B cell (primary cell): ENCODE measurements around the gene ERICH3. TPM values are rescaled to one million over a fixed set of nuclear protein-coding genes. Genes with fewer than 3 reads are reported as not detected.

Experiments
- ATAC-seq: fragments of 200-7000 bp; cut with Tn5 transposase; one replicate; pipeline ENCODE4 v1.10.0; 2021; ENCODE audit warnings: low read depth, mild to moderate bottlenecking, moderate number of reproducible peaks, moderate library complexity
- CTCF ChIA-PET: fragments of 350-600 bp; sonication (Branson Sonifier 250); formaldehyde crosslinking; loops from one replicate; lab custom pipeline; 2021; ENCODE audit warnings: antibody characterized with exemption, inconsistent platforms; lab: Charles Lee
- POLR2A ChIA-PET: fragments of 350-600 bp; sonication (Branson Sonifier 250); formaldehyde crosslinking; loops from one replicate; lab custom pipeline; 2021; ENCODE audit warnings: antibody characterized with exemption; lab: Charles Lee
- DNase-seq: peaks from one replicate; pipeline ENCODE4 v3.0.0; 2013
- H2AFZ ChIP-seq: 2 replicates; pipeline ENCODE4 v1.6.1; 2012; ENCODE audit warnings: mild to moderate bottlenecking, low read depth, low read length; ENCODE audit not compliant: insufficient read depth, poor library complexity, severe bottlenecking
- H3K27ac ChIP-seq, 2 donors: 1 replicate in 1 of 2; 2 replicates in 1 of 2; pipeline ENCODE4 v1.5.1; 2012 to 2013; ENCODE audit warnings: low read length in 2 of 2, mild to moderate bottlenecking in 2 of 2, moderate library complexity in 1 of 2
- H3K27me3 ChIP-seq, 4 experiments: fragments of 200-600 bp in 1 of 4; sonication (generic) in 1 of 4; replicated peaks in 1 of 4; 1 replicate in 2 of 4; 2 replicates in 2 of 4; pipeline versions ENCODE4 v1.6.1 to v1.7.0; 2013 to 2016; ENCODE audit warnings: low read length in 3 of 4, mild to moderate bottlenecking in 2 of 4, mixed read lengths in 1 of 4, moderate library complexity in 1 of 4; ENCODE audit not compliant: insufficient read depth in 4 of 4, control insufficient read depth in 3 of 4; ENCODE audit errors: control extremely low read depth in 1 of 4
- H3K36me3 ChIP-seq, 2 experiments: replicated peaks in 1 of 2; 1 replicate in 1 of 2; 2 replicates in 1 of 2; pipeline versions ENCODE4 v1.6.1 to v1.7.1; 2013; ENCODE audit warnings: low read length in 1 of 2; ENCODE audit not compliant: insufficient read depth in 2 of 2, control insufficient read depth in 1 of 2; ENCODE audit errors: control extremely low read depth in 1 of 2, extremely low read depth in 1 of 2
- H3K4me1 ChIP-seq, 2 donors: fragments of 200-600 bp in 1 of 2; sonication (generic) in 1 of 2; 1 replicate in 1 of 2; 2 replicates in 1 of 2; pipeline versions ENCODE4 v1.5.1 to v1.6.1; 2013 to 2017; ENCODE audit warnings: low read length in 2 of 2; ENCODE audit not compliant: control insufficient read depth in 2 of 2, insufficient read depth in 2 of 2
- H3K4me2 ChIP-seq: replicated peaks from 2 replicates; pipeline ENCODE3; 2012; ENCODE audit warnings: mild to moderate bottlenecking, low read depth, low read length; ENCODE audit not compliant: poor library complexity, severe bottlenecking
- H3K4me3 ChIP-seq, 5 experiments: fragments of 200-600 bp in 1 of 5; sonication (generic) in 1 of 5; 1 replicate in 3 of 5; 2 replicates in 2 of 5; pipeline versions ENCODE4 v1.5.1 to v1.7.0; 2011 to 2016; ENCODE audit warnings: low read length in 4 of 5, mild to moderate bottlenecking in 4 of 5, low read depth in 2 of 5, control low read depth in 1 of 5, moderate library complexity in 1 of 5; ENCODE audit not compliant: insufficient read depth in 1 of 5; ENCODE audit errors: control extremely low read depth in 1 of 5, extremely low read depth in 1 of 5
- H3K79me2 ChIP-seq: fragments of 200-600 bp; sonication (generic); one replicate; pipeline ENCODE4 v1.6.0; 2016; ENCODE audit warnings: low read length; ENCODE audit not compliant: control insufficient read depth, insufficient read depth
- H3K9ac ChIP-seq: fragments of 200-600 bp; sonication (generic); 2 replicates; pipeline ENCODE4 v1.6.1; 2017; ENCODE audit warnings: mild to moderate bottlenecking, low read length, moderate library complexity
- H3K9me3 ChIP-seq, 3 donors: one replicate each; pipeline versions ENCODE4 v1.6.1 to v1.7.1; 2013; ENCODE audit warnings: low read length in 2 of 3; ENCODE audit not compliant: control insufficient read depth in 2 of 3, insufficient read depth in 1 of 3; ENCODE audit errors: control extremely low read depth in 1 of 3
- H4K20me1 ChIP-seq: 2 replicates; pipeline ENCODE4 v1.6.0; 2012; ENCODE audit warnings: mild to moderate bottlenecking, low read length; ENCODE audit not compliant: insufficient read depth, control insufficient read depth, poor library complexity, severe bottlenecking
- H3K27ac Mint-ChIP-seq: one replicate; pipeline ENCODE4 v1.8.0; 2021; ENCODE audit warnings: mixed read lengths
- H3K27me3 Mint-ChIP-seq: one replicate; pipeline ENCODE4 v1.8.0; 2021; ENCODE audit warnings: mixed read lengths
- H3K4me1 Mint-ChIP-seq: one replicate; pipeline ENCODE4 v1.8.0; 2021; ENCODE audit warnings: mixed read lengths
- H3K4me3 Mint-ChIP-seq: one replicate; pipeline ENCODE4 v1.8.0; 2021; ENCODE audit warnings: mixed read lengths
- H3K9me3 Mint-ChIP-seq: one replicate; pipeline ENCODE4 v1.8.0; 2022; ENCODE audit warnings: mixed read lengths; ENCODE audit not compliant: insufficient read depth
- EZH2 ChIP-seq: IDR thresholded peaks from 2 replicates; pipeline ENCODE4 v1.6.1; 2012; ENCODE audit warnings: borderline replicate concordance, low read depth, mild to moderate bottlenecking, moderate library complexity, low read length; ENCODE audit not compliant: insufficient read depth, poor library complexity, severe bottlenecking
- WGBS: methylation state at CpG from one replicate; pipeline ENCODE4 v1.1.5; 2013; ENCODE audit warnings: missing lambda C conversion rate; ENCODE audit not compliant: insufficient coverage; 5-methylcytosine and 5-hydroxymethylcytosine counted together
- intact Hi-C: fragments of 100-400 bp; cut with micrococcal nuclease; formaldehyde crosslinking; loops from one replicate; pipeline ENCODE4 v1.10.0; 2022
- polyA plus RNA-seq: library from polyadenylated mRNA; depleted of rRNA; stranded (reverse); fragments of >200 nt; gene quantifications from 2 replicates; pipeline ENCODE4 v1.2.3, GENCODE V29; 2012
- total RNA-seq, 2 donors: library from RNA; stranded (reverse); fragments of 120-200 nt in 1 of 2; gene quantifications; 1 replicate in 1 of 2; 2 replicates in 1 of 2; pipeline versions ENCODE4 v1.2.3 to v1.2.4, GENCODE V29; 2013 to 2022
- TF ChIP-seq, protein P1 (sequence below): fragments of 200-600 bp; IDR thresholded peaks from one replicate; pipeline ENCODE4 v1.8.0; 2022; ENCODE audit warnings: antibody characterized with exemption, mild to moderate bottlenecking

Gene ERICH3
- total and polyA plus RNA-seq, 2 donors (not counting 1 experiment from before 2014, with no cell fraction given): 0.03 to 0.27 TPM

DNA sequence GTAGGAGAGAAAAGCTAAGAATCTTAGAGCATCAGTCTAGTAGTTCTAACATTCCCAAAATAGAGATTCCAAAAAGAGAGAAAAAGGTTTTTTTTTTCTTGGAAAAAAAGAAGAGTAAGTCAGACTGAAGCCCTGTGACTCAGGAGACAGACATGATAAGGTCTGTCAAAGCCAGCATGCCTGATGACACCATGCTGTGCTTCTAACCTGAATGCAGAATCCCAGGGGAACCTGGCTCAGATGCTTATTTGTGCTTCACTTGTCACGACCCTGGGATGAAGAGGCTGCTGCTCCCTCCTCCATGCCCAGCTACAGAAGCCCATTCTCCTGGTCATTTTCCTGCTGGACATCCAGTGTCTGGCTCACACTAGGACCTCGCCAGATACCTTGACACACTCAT, 44.3 kb downstream of the ERICH3 start:
- DNase-seq: no peak
- ChIA-PET POLR2A (no interaction called here), CTCF (no interaction called here)
- no peak overlapping the region for H3K4me3 Mint-ChIP-seq
- Histone ChIP-seq H3K36me3 (no peaks in the 10 kb centered on the region), H3K4me3 (no peak overlapping the region), H3K27me3 (no peaks in the 10 kb centered on the region), H3K27ac (no peak overlapping the region), H2AFZ (no peak overlapping the region), H3K4me2 (no peak overlapping the region), H3K9ac (no peak overlapping the region), H3K79me2 (no peaks in the 10 kb centered on the region), H3K4me1 (no peaks in the 10 kb centered on the region), H3K9me3 (no peaks in the 10 kb centered on the region), H4K20me1 (no peaks in the 10 kb centered on the region)
- no peaks in the 10 kb centered on the region for H3K9me3 Mint-ChIP-seq
- WGBS: 73% methylated on average over 2 of the region's 2 CpGs
- intact Hi-C loops: no loop called here
- H3K27ac Mint-ChIP-seq: no peak overlapping the region
- peaks cover 3% of the 10 kb centered on the region for H3K27me3 Mint-ChIP-seq
- no peaks in the 10 kb centered on the region for H3K4me1 Mint-ChIP-seq
- TF ChIP-seq, protein P1, sequence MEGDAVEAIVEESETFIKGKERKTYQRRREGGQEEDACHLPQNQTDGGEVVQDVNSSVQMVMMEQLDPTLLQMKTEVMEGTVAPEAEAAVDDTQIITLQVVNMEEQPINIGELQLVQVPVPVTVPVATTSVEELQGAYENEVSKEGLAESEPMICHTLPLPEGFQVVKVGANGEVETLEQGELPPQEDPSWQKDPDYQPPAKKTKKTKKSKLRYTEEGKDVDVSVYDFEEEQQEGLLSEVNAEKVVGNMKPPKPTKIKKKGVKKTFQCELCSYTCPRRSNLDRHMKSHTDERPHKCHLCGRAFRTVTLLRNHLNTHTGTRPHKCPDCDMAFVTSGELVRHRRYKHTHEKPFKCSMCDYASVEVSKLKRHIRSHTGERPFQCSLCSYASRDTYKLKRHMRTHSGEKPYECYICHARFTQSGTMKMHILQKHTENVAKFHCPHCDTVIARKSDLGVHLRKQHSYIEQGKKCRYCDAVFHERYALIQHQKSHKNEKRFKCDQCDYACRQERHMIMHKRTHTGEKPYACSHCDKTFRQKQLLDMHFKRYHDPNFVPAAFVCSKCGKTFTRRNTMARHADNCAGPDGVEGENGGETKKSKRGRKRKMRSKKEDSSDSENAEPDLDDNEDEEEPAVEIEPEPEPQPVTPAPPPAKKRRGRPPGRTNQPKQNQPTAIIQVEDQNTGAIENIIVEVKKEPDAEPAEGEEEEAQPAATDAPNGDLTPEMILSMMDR: no peak
- TF ChIP-seq EZH2: no peak
- ATAC-seq: no peak

GRCh38 chr1:74623716-74624115, 49.9 kb downstream of the ERICH3 start:
- H3K4me3 ChIP-seq: no peak overlapping the region
- no peak overlapping the region for H3K4me2 ChIP-seq
- DNase-seq: no peak
- no peaks in the 10 kb centered on the region for H3K27me3 ChIP-seq
- POLR2A ChIA-PET: no interaction called here
- intact Hi-C loops: no loop called here
- H3K9ac ChIP-seq: no peak overlapping the region
- CTCF ChIA-PET: no interaction called here
- H2AFZ ChIP-seq: no peak overlapping the region
- H3K79me2 ChIP-seq: no peaks in the 10 kb centered on the region
- H3K4me1 ChIP-seq: no peaks in the 10 kb centered on the region
- no CpG with 5 or more reads among the region's 2 CpGs for WGBS
- no peaks in the 10 kb centered on the region for H4K20me1 ChIP-seq
- H3K27ac Mint-ChIP-seq: no peak overlapping the region
- H3K4me3 Mint-ChIP-seq: no peak overlapping the region
- no peaks in the 10 kb centered on the region for H3K9me3 Mint-ChIP-seq
- TF ChIP-seq, protein P1: no peak
- TF ChIP-seq EZH2: no peak
- no peak for ATAC-seq
- no peak overlapping the region for H3K27ac ChIP-seq
- H3K36me3 ChIP-seq: no peaks in the 10 kb centered on the region
- H3K27me3 Mint-ChIP-seq: peaks cover 3% of the 10 kb centered on the region
- H3K4me1 Mint-ChIP-seq: no peaks in the 10 kb centered on the region
- H3K9me3 ChIP-seq: no peaks in the 10 kb centered on the region
